H1 (cell line): ENCODE measurements around the gene ZNF429. TPM values are rescaled to one million over a fixed set of nuclear protein-coding genes. Genes with fewer than 3 reads are reported as not detected.

ENCODE experiments used
- CTCF ChIA-PET: fragments of 300-600 bp; sonication (Branson Sonifier 250); formaldehyde crosslinking; loops from one replicate; lab custom pipeline; 2021; ENCODE audit not compliant: partially characterized antibody; lab: Charles Lee
- POLR2A ChIA-PET: fragments of 300-600 bp; sonication (Branson Sonifier 250); formaldehyde crosslinking; loops from one replicate; lab custom pipeline; 2021; ENCODE audit warnings: inconsistent platforms; ENCODE audit not compliant: partially characterized antibody; lab: Charles Lee
- DNase-seq, 2 experiments: peaks; one replicate each; pipeline versions ENCODE4 v3.0.0 to v3.0.0-alpha.2; 2010 to 2022; ENCODE audit warnings: low spot score in 2 of 2, low read depth in 1 of 2, mixed read lengths in 1 of 2
- FAIRE-seq: peaks from 2 replicates; lab custom pipeline; 2011; peaks lifted over from hg19 to GRCh38; lab: Jason Lieb, UNC
- H2AFZ ChIP-seq: 2 replicates; pipeline ENCODE4 v1.8.1; 2012; ENCODE audit warnings: low read length, inconsistent platforms
- H2AK5ac ChIP-seq: 2 replicates; pipeline ENCODE4 v1.6.1; 2013; ENCODE audit warnings: low read depth, low read length
- H2BK120ac ChIP-seq: replicated peaks from 2 replicates; pipeline ENCODE3; 2013; ENCODE audit warnings: low read depth, low read length, inconsistent platforms
- H2BK12ac ChIP-seq: 2 replicates; pipeline ENCODE4 v1.6.1; 2013; ENCODE audit warnings: low read depth, low read length
- H2BK15ac ChIP-seq: 2 replicates; pipeline ENCODE4 v1.6.1; 2013; ENCODE audit warnings: low read length
- H2BK20ac ChIP-seq: 2 replicates; pipeline ENCODE4 v1.6.1; 2013; ENCODE audit warnings: low read length
- H2BK5ac ChIP-seq: 2 replicates; pipeline ENCODE4 v1.6.1; 2013; ENCODE audit warnings: low read depth, low read length
- H3K14ac ChIP-seq: 2 replicates; pipeline ENCODE4 v1.6.1; 2013; ENCODE audit warnings: inconsistent platforms; ENCODE audit not compliant: insufficient read length
- H3K18ac ChIP-seq: 2 replicates; pipeline ENCODE4 v1.6.1; 2013; ENCODE audit warnings: low read length; ENCODE audit errors: extremely low read depth
- H3K23ac ChIP-seq: 2 replicates; pipeline ENCODE4 v1.6.1; 2013; ENCODE audit warnings: inconsistent platforms; ENCODE audit not compliant: insufficient read length
- H3K23me2 ChIP-seq: 2 replicates; pipeline ENCODE4 v1.6.1; 2013; ENCODE audit warnings: low read depth, low read length
- H3K27ac ChIP-seq: 2 replicates; pipeline ENCODE4 v1.6.1; 2011; ENCODE audit warnings: low read depth, low read length, inconsistent platforms
- H3K27me3 ChIP-seq, 4 experiments: replicated peaks in 1 of 4; 1 replicate in 1 of 4; 2 replicates in 3 of 4; pipeline versions ENCODE4 v1.6.1 to v1.8.1; 2011 to 2013; ENCODE audit warnings: low read length in 3 of 4, mild to moderate bottlenecking in 3 of 4, inconsistent platforms in 2 of 4, mixed read lengths in 2 of 4, moderate library complexity in 1 of 4; ENCODE audit not compliant: control insufficient read depth in 3 of 4, insufficient read depth in 3 of 4; ENCODE audit errors: extremely low read depth in 1 of 4
- H3K36me3 ChIP-seq, 4 experiments: 2 replicates each; pipeline versions ENCODE4 v1.6.1 to v1.8.1; 2011 to 2013; ENCODE audit warnings: mild to moderate bottlenecking in 4 of 4, low read length in 3 of 4, moderate library complexity in 2 of 4, control low read depth in 1 of 4, inconsistent platforms in 1 of 4; ENCODE audit not compliant: insufficient read depth in 4 of 4, control insufficient read depth in 2 of 4
- H3K4ac ChIP-seq: replicated peaks from 2 replicates; pipeline ENCODE3; 2013; ENCODE audit warnings: low read length, low read depth, mixed read lengths, inconsistent platforms; ENCODE audit not compliant: insufficient read length
- H3K4me1 ChIP-seq, 4 experiments: replicated peaks in 1 of 4; 1 replicate in 1 of 4; 2 replicates in 3 of 4; pipeline versions ENCODE4 v1.6.1 to v1.8.1; 2011 to 2013; ENCODE audit warnings: low read length in 3 of 4, inconsistent platforms in 2 of 4, mixed read lengths in 1 of 4; ENCODE audit not compliant: insufficient read depth in 4 of 4, control insufficient read depth in 3 of 4
- H3K4me2 ChIP-seq, 2 experiments: 2 replicates each; pipeline versions ENCODE4 v1.6.1 to v1.8.1; 2011 to 2013; ENCODE audit warnings: low read depth in 2 of 2, low read length in 2 of 2, control low read depth in 1 of 2, inconsistent platforms in 1 of 2, mild to moderate bottlenecking in 1 of 2; ENCODE audit not compliant: insufficient read depth in 1 of 2
- H3K4me3 ChIP-seq, 4 experiments: fragments of 200-600, 300-600 bp in 1 of 4; sonication (generic), shearing (Covaris generic), sonication (Bioruptor Twin) in 1 of 4; 2 replicates each; pipeline versions ENCODE4 v1.5.1 to v1.8.1; 2011 to 2016; ENCODE audit warnings: low read length in 4 of 4, low read depth in 3 of 4, control low read depth in 2 of 4, inconsistent platforms in 2 of 4, mild to moderate bottlenecking in 2 of 4, mixed read lengths in 1 of 4, moderate library complexity in 1 of 4; ENCODE audit not compliant: insufficient read depth in 2 of 4; ENCODE audit errors: extremely low read depth in 1 of 4
- H3K56ac ChIP-seq: replicated peaks from 2 replicates; pipeline ENCODE3; 2013; ENCODE audit warnings: low read depth, mild to moderate bottlenecking, mixed read lengths, low read length, inconsistent platforms; ENCODE audit not compliant: insufficient read length
- H3K79me1 ChIP-seq: 2 replicates; pipeline ENCODE4 v1.6.1; 2013; ENCODE audit warnings: low read depth, low read length, control low read depth
- H3K79me2 ChIP-seq, 2 experiments: 2 replicates each; pipeline versions ENCODE4 v1.6.1 to v1.8.1; 2012 to 2013; ENCODE audit warnings: low read length in 2 of 2, mild to moderate bottlenecking in 2 of 2, inconsistent platforms in 1 of 2; ENCODE audit not compliant: insufficient read depth in 2 of 2, control insufficient read depth in 1 of 2
- H3K9ac ChIP-seq, 4 experiments: replicated peaks in 1 of 4; 1 replicate in 1 of 4; 2 replicates in 3 of 4; pipeline versions ENCODE4 v1.6.1 to v1.8.1; 2011 to 2013; ENCODE audit warnings: low read depth in 3 of 4, low read length in 3 of 4, control low read depth in 2 of 4, mild to moderate bottlenecking in 2 of 4, moderate library complexity in 2 of 4, inconsistent platforms in 1 of 4; ENCODE audit errors: extremely low read depth in 1 of 4
- H3K9me3 ChIP-seq, 2 experiments: 2 replicates each; pipeline versions ENCODE4 v1.6.1 to v1.8.1; 2012 to 2013; ENCODE audit warnings: mild to moderate bottlenecking in 2 of 2, moderate library complexity in 2 of 2, control low read depth in 1 of 2, inconsistent platforms in 1 of 2, low read depth in 1 of 2, low read length in 1 of 2, mixed read lengths in 1 of 2; ENCODE audit not compliant: insufficient read depth in 2 of 2
- H4K20me1 ChIP-seq, 2 experiments: replicated peaks in 1 of 2; 2 replicates each; pipeline versions ENCODE3 to v1.8.1; 2011 to 2013; ENCODE audit warnings: inconsistent platforms in 2 of 2, low read length in 2 of 2, mild to moderate bottlenecking in 1 of 2; ENCODE audit not compliant: insufficient read depth in 2 of 2, control insufficient read depth in 1 of 2
- H4K5ac ChIP-seq: 2 replicates; pipeline ENCODE4 v1.6.1; 2013; ENCODE audit warnings: low read length, low read depth, mixed read lengths, inconsistent platforms; ENCODE audit not compliant: insufficient read length
- H4K8ac ChIP-seq: 2 replicates; pipeline ENCODE4 v1.8.0; 2013; ENCODE audit warnings: mild to moderate bottlenecking, moderate library complexity, low read length, inconsistent platforms; ENCODE audit not compliant: insufficient read depth; ENCODE audit errors: extremely low read depth
- H4K91ac ChIP-seq: replicated peaks from 2 replicates; pipeline ENCODE3; 2013; ENCODE audit warnings: low read length, mixed read lengths, inconsistent platforms; ENCODE audit not compliant: insufficient read length
- ASH2L ChIP-seq: fragments of 200-600, 300-600 bp; sonication (generic); IDR thresholded peaks from one replicate; pipeline ENCODE4 v1.7.1; 2017; ENCODE audit warnings: low read length
- GTF2F1 ChIP-seq: IDR thresholded peaks from 2 replicates; pipeline ENCODE4 v1.6.1; 2012; ENCODE audit warnings: low read depth, low read length, improper control_type of control experiment, borderline replicate concordance
- KDM4A ChIP-seq: IDR thresholded peaks from one replicate; pipeline ENCODE4 v1.7.1; 2012; ENCODE audit warnings: low read depth, mild to moderate bottlenecking, moderate library complexity, low read length, inconsistent platforms; ENCODE audit not compliant: severe bottlenecking
- NANOG ChIP-seq: IDR thresholded peaks from 2 replicates; pipeline ENCODE4 v1.6.1; 2011; ENCODE audit warnings: low read length, low read depth, mild to moderate bottlenecking, inconsistent platforms; ENCODE audit not compliant: insufficient read depth, poor library complexity, severe bottlenecking
- SUZ12 ChIP-seq: fragments of 200-600 bp; sonication (generic); IDR thresholded peaks from 2 replicates; pipeline ENCODE4 v1.6.1; 2012; ENCODE audit warnings: mild to moderate bottlenecking, inconsistent platforms, low read length, moderate library complexity, mixed read lengths
- WGBS, 2 experiments: shearing (Covaris generic) in 1 of 2; methylation state at CpG; one replicate each; pipeline versions ENCODE4 v1.1.6 to v1.1.7; 2013 to 2015; ENCODE audit warnings: low lambda C conversion rate in 2 of 2, mixed read lengths in 2 of 2, inconsistent platforms in 1 of 2, low coverage in 1 of 2, missing lambda C conversion rate in 1 of 2; ENCODE audit not compliant: insufficient replicate concordance in 2 of 2, insufficient coverage in 1 of 2, insufficient read length in 1 of 2; ENCODE audit errors: extremely low coverage in 1 of 2, missing lambda C conversion rate in 1 of 2; 5-methylcytosine and 5-hydroxymethylcytosine counted together
- polyA plus RNA-seq, 7 experiments: library from polyadenylated mRNA; depleted of rRNA in 3 of 7; stranded (reverse) in 5 of 7; unstranded in 2 of 7; fragments of >200 nt in 5 of 7; fragments of 200-250 nt in 2 of 7; gene quantifications; 1 replicate in 5 of 7; 2 replicates in 1 of 7; 4 replicates in 1 of 7; pipeline versions ENCODE4 v1.2.1 to v1.2.3, GENCODE V29; 2011 to 2013; ENCODE audit warnings: missing spikeins in 2 of 7, mixed read lengths in 2 of 7
- total RNA-seq: library from RNA; stranded (reverse); fragmentation: NEBNext Ultra II Directional; extraction: Animal tissue kit (Norgen Biotek cat#: 25700); gene quantifications from 2 replicates; pipeline ENCODE4 v1.2.1, GENCODE V29; 2021
- TF ChIP-seq, protein P1 (sequence below): IDR thresholded peaks from 2 replicates; pipeline ENCODE4 v1.6.1; 2012; ENCODE audit warnings: inconsistent platforms
- TF ChIP-seq, protein P2 (sequence below): IDR thresholded peaks from 2 replicates; pipeline ENCODE4 v1.6.1; 2012; ENCODE audit warnings: inconsistent platforms

The ZNF429 gene
- total and polyA plus RNA-seq, 2 of the 8 experiments (the other 6 are each of a cell fraction or from before 2014, with no cell fraction given): 10.9 to 15.0 TPM

DNA sequence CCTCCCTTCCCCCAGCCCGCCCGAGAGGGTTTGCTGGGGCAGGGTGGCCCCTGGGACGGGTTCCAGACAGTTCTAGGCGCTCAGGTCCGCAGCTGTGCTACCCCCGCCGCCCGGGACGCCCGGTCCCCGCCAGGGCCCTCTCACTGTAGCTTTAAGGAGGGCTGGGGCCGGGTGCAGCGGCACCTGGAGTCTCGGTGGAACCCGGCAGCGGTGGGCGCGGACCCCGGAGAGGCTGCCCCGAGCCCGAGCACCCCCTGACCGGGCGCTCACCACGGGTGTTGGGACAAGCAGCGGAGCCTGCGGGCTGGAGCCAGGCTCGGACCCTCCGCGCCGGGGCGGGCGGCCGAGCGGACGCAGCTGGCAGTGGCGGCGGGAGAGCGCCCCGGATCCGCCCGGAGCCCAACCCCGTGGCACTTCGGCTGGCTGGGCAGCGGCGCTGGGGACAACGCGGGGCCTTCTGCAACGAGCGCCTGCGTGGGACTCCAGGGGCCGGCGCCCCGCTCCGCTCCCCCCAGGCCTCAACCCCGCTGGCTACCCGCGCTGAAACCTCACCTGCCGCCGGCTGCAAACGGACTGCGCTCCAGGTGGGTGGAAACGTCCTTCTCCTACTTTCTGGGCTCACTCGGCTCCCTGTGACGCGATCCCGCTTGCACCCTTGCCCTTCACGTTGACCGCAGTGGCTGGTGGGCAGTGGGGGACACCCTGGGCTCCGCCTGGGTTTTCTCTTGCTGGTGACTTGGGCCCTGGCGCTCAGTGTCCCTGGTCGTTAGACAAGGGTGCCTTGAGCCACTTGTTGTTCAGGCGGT, 81.1 kb downstream of the ZNF429 start:
- Histone ChIP-seq H4K91ac (no peak overlapping the region), H3K79me2 (0 out of 4 replicates have a peak, but pooled peaks cover 0 to 4% of the 10 kb centered on the region in 2 experiments), H3K23ac (no peak overlapping the region), H4K20me1 (no peaks in the 10 kb centered on the region), H2BK12ac (0 out of 2 replicates have a peak overlapping the region, but pooled peaks have one; percentile 18), H3K56ac (no peak overlapping the region), H3K4ac (no peak overlapping the region), H3K9ac (peak overlapping the region in 3 of 4 experiments; percentile 38 to 54 (median 41); a peak in 5 of 7 replicates), H3K27me3 (peaks cover 0 to 18% (median 10%) of the 10 kb centered on the region in 4 experiments; a peak in 6 of 7 replicates), H3K79me1 (no peaks in the 10 kb centered on the region), H3K4me2 (peak overlapping the region; percentile 68 to 86), H2AK5ac (no peak overlapping the region), H4K5ac (peak overlapping the region; percentile 27), H2BK20ac (peak overlapping the region; percentile 80; the same call in 1 of the 2 replicates), H2BK5ac (no peak overlapping the region), H3K4me1 (peaks cover 0 to 14% (median 6%) of the 10 kb centered on the region in 4 experiments; a peak in 6 of 7 replicates), H3K9me3 (no peaks in the 10 kb centered on the region), H3K23me2 (peaks cover 7% of the 10 kb centered on the region; the same call in 1 of the 2 replicates), H3K4me3 (peak overlapping the region; percentile 46 to 74 (median 54)), H2AFZ (peak overlapping the region; percentile 88), H3K36me3 (0 out of 8 replicates have a peak, but pooled peaks cover 0 to 5% (median 0%) of the 10 kb centered on the region in 4 experiments), H4K8ac (peak overlapping the region; percentile 62), H3K14ac (no peak overlapping the region), H3K27ac (no peak overlapping the region), H3K18ac (peak overlapping the region; percentile 84), H2BK15ac (no peak overlapping the region), H2BK120ac (peak overlapping the region; percentile 2)
- ChIA-PET POLR2A (interaction anchor here (0.9 to 1.8 kb wide), 4 partner anchors 11 to 251 kb away, joined by 3 to 4 read pairs (median 3); partner anchors contain the start of genes ZNF429 and ZNF43), CTCF (interaction anchor here (1.0 to 1.6 kb wide), 3 partner anchors 11 to 103 kb away, joined by 4 to 7 read pairs (median 6); no protein-coding TSS in a partner anchor)
- no peak for FAIRE-seq
- 8% methylated on average over 47 of the region's 72 CpGs; no CpG with 5 or more reads in 1 of the 2 experiments for WGBS, 2 experiments
- TF ChIP-seq ASH2L (no peak), NANOG (no peak), SUZ12 (peak; percentile 37; the same call in 1 of the 2 replicates), GTF2F1 (no peak), KDM4A (peak; percentile 89)
- TF ChIP-seq, protein P1, sequence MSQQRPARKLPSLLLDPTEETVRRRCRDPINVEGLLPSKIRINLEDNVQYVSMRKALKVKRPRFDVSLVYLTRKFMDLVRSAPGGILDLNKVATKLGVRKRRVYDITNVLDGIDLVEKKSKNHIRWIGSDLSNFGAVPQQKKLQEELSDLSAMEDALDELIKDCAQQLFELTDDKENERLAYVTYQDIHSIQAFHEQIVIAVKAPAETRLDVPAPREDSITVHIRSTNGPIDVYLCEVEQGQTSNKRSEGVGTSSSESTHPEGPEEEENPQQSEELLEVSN: 0 out of 2 replicates have a peak, but pooled peaks have one; percentile 24
- TF ChIP-seq, protein P2, sequence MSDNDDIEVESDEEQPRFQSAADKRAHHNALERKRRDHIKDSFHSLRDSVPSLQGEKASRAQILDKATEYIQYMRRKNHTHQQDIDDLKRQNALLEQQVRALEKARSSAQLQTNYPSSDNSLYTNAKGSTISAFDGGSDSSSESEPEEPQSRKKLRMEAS: 0 out of 2 replicates have a peak, but pooled peaks have one; percentile 11
- peak in 1 of 2 experiments; percentile 72 for DNase-seq
